ENCODE data around the gene TEKT5.
"Not testable (repeated sequence)": the region's sequence is repeated elsewhere in the genome, so short reads cannot be mapped to it uniquely, and the experiment has no call there.

TEKT5 gene

GRCh38 chr16:10640934-10641333 is 53.8 kb downstream of the TEKT5 start:
- FAIRE-seq: no peak

GRCh38 chr16:10638101-10638500 is 56.6 kb downstream of the TEKT5 start:
- DNase-seq (ENCODE audit: extremely low spot score, insufficient read length, low read depth): no peak
- no peak for FAIRE-seq

More at GRCh38 chr16:10640934-10641333, 53.8 kb downstream of the TEKT5 start:
- no peak for DNase-seq (ENCODE audit: extremely low spot score, insufficient read length, low read depth)

- DNase-seq (ENCODE audit: extremely low spot score, insufficient read length, low read depth) (no peak), FAIRE-seq (no peak)
Observed at GRCh38 chr16:10637337-10638037, 57.2 kb downstream of the TEKT5 start.

GRCh38 chr16:10635365-10636021 is 59.2 kb downstream of the TEKT5 start:
- FAIRE-seq (no peak), DNase-seq (ENCODE audit: extremely low spot score, insufficient read length, low read depth) (no peak)

- not testable (repeated sequence) for FAIRE-seq; DNase-seq (ENCODE audit: extremely low spot score, insufficient read length, low read depth)
Observed at GRCh38 chr16:10633429-10633828, 61.3 kb downstream of the TEKT5 start.

- DNase-seq (ENCODE audit: extremely low spot score, insufficient read length, low read depth) (no peak), FAIRE-seq (no peak)
Observed at GRCh38 chr16:10631886-10632285, 62.8 kb downstream of the TEKT5 start.

- DNase-seq (ENCODE audit: extremely low spot score, insufficient read length, low read depth) (no peak), FAIRE-seq (no peak)
Observed at GRCh38 chr16:10629592-10629963, 65.2 kb downstream of the TEKT5 start.

- DNase-seq (ENCODE audit: extremely low spot score, insufficient read length, low read depth): no peak
- FAIRE-seq: no peak
Observed at GRCh38 chr16:10625595-10626357, 69.0 kb downstream of the TEKT5 start.

- DNase-seq (ENCODE audit: extremely low spot score, insufficient read length, low read depth): no peak
- no peak for FAIRE-seq
Observed at GRCh38 chr16:10624527-10624926, 70.2 kb downstream of the TEKT5 start.

- FAIRE-seq (no peak), DNase-seq (ENCODE audit: extremely low spot score, insufficient read length, low read depth) (no peak)
Observed at GRCh38 chr16:10623059-10623458, 71.7 kb downstream of the TEKT5 start.

GRCh38 chr16:10622036-10622921 is 72.5 kb downstream of the TEKT5 start:
- DNase-seq (ENCODE audit: extremely low spot score, insufficient read length, low read depth) (no peak), FAIRE-seq (no peak)

- not testable (repeated sequence) for DNase-seq (ENCODE audit: extremely low spot score, insufficient read length, low read depth); FAIRE-seq
Observed at GRCh38 chr16:10621216-10621949, 73.3 kb downstream of the TEKT5 start.

GRCh38 chr16:10620120-10620519 is 74.6 kb downstream of the TEKT5 start:
- no peak for FAIRE-seq
- DNase-seq (ENCODE audit: extremely low spot score, insufficient read length, low read depth): no peak

GRCh38 chr16:10619271-10619849 is 75.4 kb downstream of the TEKT5 start:
- DNase-seq (ENCODE audit: extremely low spot score, insufficient read length, low read depth) (no peak), FAIRE-seq (no peak)

- DNase-seq (ENCODE audit: extremely low spot score, insufficient read length, low read depth): no peak
- FAIRE-seq: no peak
Observed at GRCh38 chr16:10618710-10619209, 76.0 kb downstream of the TEKT5 start.

- DNase-seq (ENCODE audit: extremely low spot score, insufficient read length, low read depth) (no peak), FAIRE-seq (no peak)
Observed at GRCh38 chr16:10617662-10618420, 76.9 kb downstream of the TEKT5 start.

GRCh38 chr16:10616756-10617640 is 77.7 kb downstream of the TEKT5 start:
- no peak for FAIRE-seq
- DNase-seq (ENCODE audit: extremely low spot score, insufficient read length, low read depth): no peak

Data from GM18507 (cell line).